EH (cell line): Measurements from ENCODE around the gene SNED1.

Experiments
- DNase-seq: peaks from one replicate; pipeline ENCODE4 v3.0.0-alpha.2; 2015; ENCODE audit warnings: low read depth

SNED1 gene

DNA sequence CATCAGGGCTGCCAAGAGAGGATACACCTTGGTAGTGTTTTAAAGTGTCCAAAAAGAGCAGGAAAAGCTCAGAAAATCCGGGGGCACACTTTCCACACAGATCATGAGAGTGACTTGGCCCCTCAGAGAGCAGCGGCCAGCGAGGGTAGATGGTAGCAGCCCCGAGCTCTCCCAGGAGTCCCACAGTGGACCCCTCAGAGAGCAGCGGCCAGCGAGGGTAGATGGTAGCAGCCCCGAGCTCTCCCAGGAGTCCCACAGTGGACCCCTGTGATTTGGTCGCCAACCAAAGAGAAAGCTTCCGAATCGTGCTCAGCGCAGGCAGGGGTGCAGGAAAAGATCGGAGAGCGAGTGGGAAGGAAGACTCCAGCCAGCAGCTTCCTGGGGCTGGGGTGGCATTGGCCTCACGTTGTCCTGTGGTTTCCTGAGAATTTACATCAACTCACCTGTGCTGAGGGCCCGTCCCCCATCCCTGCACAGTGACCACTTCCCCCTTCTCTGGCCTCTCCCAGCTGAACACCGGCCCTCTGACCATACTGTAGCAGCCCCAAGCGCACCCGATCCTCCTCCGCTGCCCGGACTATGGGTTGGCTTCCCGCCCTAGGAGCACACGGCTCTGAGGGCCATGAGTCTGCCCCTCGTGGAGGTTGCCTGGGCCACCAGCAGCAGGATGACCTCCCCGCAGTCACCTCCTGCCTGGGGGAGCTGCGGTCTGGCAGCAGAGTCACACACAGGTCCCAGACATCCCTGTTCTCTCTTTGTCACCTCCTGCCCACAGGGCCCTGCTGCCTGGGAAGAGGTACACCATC, 69.9 kb downstream of the SNED1 start:
- DNase-seq = no peak

DNA sequence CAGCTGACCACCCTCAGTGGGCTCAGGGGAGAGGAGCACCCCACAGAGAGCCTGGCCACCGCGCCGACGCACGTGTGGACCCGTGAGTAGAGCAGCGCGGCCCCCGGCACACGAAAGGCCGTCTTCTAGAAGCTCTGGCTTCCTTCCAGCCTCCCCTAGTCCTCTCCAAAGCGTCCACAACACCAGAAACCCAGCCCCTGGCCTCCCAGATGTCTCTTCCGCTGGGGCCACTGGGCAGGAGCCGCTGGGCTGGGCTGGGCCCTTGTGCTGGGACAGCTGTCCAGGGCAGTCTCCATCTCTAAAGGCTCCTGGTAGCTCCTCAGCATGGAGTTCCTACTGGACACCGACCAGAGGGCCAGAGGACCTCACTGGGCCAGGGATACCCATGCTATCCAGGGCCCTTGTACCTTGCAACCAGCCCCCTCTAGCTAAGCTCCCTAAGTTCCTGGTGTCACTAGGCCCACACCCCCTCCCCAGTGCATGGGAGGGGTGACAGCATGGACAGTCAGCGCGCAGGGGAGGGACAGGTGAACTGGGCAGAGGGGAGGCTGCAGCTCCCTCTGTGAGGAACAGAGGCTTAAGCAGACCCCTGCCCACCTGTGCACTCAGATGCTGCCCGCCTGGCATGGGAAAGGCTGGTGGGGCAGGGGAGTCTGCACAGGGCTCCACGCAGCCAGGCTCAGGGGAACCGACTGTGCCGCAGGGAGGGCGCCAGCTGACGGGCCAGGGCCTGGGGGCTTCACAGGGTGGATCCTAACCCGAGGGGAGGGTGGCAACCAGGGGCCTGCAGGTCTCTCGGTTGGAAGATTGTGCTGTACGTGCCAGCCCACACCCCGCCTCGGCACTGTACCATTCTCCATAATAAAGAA, 70.8 kb downstream of the SNED1 start:
- no peak for DNase-seq

- no peak for DNase-seq
Observed at GRCh38 chr2:241069821-241070281, 71.4 kb downstream of the SNED1 start.

GRCh38 chr2:241070361-241070760, 71.9 kb downstream of the SNED1 start:
- no peak for DNase-seq

DNA sequence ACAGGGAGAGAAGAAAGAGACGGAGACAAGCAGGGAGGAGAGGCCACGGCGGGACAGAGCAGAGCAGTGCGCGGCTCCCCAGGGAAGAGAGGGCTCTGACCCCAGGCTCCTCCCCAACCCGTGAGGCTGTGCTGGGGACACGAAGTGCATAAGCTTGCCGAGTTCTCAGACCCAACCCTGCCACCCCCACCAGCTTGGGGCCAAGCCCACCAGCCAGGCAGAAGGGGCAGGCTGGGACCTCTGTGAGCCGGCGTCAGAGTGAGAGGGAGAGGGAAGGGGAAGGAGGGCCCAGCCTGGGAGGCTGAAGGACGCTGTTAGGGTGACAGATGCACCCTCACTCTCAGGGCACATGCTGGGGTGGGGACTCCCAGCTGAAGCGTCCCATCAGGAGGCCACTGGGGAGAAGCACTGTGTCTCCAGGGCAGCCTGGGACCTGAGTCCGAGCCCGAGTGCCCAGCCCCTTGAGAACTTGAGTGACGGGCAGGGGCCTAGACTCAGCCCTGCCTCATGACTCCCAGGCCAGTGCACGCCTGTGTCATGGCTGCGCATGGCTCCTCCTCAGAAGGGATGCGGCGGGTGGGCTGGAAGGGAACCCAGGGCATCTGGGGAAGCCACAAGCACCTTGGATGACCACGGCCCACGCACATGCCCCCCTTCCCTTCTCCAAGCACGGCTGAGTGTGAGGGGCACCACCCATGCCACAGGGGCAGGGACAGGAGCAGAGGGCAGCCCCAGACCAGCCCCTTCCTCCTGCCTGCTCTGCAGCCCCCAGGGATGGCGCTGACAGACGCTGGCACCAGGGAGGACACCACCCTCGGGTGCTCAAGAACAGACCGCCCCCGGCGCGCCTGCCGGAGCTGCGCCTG, 72.6 kb downstream of the SNED1 start:
- no peak for DNase-seq

DNA sequence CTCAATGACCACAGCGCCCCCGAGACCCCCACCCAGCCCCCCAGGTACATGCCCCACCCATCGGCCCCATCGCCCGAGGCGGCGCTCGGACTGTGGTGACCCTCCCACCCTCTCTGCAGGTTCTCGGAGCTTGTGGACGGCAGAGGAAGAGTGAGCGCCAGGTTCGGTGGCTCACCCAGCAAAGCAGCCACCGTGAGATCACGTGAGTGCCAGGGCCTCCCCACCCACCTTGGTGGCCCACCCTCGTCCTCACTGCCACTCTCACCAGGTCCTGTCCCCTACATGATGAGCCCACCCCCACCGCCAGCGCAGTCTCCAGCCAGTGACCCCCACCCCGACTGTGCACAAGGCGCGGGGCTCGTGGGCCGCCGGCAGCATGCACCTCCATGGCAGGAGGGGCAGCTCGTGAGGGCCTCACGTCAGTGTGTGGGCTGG, 73.3 kb downstream of the SNED1 start:
- no peak for DNase-seq

GRCh38 chr2:241072151-241072550, 73.7 kb downstream of the SNED1 start:
- DNase-seq = no peak

DNA sequence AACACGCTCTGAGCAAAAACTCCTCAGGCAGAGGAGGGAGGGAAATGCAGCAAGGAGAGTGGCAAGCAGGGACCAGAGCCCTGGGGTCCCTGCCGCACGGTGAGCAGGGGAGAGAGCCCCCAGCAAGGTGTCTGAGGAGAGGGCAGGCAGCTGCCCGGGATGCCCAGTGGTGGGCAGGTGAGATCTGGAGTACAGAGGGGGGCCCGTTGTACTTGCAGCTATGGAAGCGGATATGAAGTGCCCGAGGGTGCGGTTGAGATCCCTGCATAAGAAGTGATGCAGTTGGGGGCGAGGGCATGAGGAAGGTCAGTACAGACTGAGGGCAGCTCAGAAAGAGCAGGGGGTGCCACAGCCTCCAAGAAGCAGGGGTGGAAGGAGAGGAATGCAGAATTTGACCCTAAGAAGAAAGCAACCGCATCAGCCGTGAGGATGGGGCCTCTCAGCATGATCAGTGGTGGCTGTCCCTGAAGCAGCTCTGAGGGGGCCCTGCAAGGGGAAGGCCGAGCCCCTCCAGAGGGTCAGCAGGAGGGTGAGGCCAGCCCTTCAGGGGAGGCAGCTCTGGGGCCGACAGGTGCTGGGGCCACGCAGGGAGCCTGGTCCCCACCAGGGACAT, 74.2 kb downstream of the SNED1 start:
- no peak for DNase-seq

GRCh38 chr2:241073166-241074064, 75.0 kb downstream of the SNED1 start:
- no peak for DNase-seq

DNA sequence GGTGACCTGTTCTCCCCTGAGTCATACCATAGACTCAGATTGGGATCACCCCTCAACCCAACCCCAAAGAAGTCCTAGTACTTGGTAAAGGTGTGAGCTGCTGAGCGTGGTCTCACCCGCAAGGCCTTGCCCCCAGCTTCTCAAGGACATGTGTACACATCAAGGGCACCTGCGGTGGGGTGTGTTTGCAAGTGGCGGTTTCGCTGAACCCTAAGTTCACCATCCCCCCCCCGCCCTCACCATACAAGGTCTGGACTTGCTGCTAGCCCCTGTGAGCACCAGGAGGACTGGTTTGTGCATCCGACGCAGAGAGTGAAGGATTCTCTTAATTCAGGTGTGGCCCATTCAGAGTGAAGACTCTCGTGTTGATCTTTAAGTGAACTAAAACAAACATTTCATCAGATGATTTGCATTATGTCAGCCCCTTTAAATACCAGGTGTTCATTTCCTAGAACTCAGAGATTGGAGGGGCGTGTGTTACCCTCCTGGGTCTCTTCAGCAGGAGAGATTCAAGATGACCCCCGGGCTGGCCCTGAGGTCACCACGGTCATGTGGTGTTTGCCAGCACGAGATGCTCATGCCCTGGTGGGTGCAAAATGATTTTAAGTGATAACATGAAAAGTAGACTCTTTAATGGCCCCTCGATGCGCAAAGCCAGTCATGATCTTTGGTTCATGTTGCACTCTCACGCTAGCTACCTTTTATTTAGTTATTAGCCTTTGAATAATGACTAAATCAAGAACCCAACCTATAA, 75.8 kb downstream of the SNED1 start:
- no peak for DNase-seq

GRCh38 chr2:241074901-241075540, 76.6 kb downstream of the SNED1 start:
- no peak for DNase-seq

DNA sequence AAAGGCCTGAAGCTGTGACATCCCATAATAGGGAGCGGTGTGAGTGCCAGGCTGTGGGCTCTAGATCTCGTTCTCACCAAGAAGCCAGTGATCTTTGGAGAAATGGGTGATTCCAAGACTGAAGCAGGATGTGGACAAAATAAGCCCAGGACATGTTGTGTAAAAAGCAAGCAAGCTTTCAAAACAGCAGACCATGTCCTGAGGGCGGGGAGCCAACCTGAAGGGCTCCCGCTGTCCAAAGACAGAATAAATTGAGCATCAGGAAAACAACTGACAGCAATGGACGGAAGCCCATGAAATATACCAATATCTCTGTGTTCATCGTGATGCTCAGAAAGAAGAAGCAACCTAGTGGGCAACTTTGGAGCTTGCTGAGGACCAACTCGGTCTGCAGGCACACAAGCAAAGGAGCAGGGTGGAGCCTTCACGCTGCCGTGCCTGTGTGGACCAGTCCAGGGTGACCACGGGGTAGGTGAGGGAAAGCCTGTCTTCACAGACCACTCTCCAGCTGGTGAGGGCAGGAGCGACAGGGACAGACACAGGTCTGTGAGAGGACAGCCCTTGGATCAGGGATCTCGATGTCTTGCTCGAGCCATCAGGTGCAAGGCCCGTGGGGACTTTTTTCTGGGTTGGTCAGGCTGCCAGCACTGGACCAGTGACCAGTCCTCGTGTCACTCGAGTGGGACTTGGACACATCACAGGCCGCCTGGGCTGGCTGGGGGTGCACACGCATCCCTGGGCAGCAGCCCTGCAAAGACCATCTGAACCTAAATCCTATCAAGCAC, 82.2 kb downstream of the SNED1 start:
- DNase-seq = no peak

DNA sequence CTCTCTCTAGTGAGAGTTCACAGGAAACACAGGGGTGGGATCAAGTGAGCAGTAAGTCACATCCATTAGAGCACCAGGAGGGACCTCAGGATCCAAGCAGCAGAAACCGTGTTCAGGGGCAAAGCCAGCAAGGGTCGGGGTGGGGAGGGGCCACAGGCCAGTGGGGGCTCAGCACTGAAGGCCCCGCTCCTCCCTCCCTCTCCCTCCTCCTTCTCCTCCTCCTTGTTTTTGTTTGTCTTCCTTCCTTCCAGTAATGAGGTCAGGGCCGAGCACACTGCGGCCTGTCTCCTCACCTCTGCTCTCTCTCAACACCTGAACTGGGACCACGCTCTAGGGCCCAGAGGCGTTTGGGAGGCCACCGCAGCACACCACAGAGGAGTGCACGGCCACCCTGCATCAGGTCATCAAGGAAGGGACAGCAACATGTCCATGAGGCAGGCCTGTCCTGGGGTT, 82.8 kb downstream of the SNED1 start:
- DNase-seq = no peak

GRCh38 chr2:241081643-241082340, 83.4 kb downstream of the SNED1 start:
- no peak for DNase-seq

DNA sequence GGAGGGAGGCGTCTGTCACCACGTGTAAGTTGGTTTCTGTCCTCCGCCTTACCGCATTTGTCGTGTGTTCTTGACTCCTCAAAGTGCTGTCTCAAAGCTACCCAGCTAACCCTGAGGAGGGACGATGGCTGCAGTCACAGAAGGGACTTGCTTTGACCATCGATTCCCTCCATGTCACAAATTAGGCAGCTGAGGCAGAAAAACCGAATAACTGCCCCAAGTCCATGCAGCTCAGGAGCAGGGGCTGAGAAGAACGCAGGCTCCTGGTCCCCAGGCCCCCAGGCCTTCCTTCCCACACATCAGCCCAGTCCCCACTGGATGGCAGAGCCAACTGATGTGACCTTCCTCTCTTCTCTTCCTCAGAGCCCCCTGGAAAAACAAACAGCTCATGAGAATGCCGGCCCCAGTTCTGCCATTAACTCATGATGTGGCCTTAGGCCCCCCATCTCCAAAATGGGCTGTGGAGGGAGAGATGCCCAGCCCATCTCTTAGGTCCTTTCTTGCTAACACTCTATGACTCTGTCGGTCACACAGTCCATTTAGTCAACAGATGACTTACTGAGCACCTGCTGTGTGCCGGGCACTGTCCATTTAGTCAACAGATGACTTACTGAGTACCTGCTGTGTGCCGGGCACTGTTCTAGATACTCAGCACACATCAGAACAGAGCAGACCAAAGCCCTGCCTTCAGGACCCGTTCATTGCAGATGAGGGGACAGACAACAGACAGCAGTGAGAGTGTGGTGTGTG, 84.1 kb downstream of the SNED1 start:
- no peak for DNase-seq

DNA sequence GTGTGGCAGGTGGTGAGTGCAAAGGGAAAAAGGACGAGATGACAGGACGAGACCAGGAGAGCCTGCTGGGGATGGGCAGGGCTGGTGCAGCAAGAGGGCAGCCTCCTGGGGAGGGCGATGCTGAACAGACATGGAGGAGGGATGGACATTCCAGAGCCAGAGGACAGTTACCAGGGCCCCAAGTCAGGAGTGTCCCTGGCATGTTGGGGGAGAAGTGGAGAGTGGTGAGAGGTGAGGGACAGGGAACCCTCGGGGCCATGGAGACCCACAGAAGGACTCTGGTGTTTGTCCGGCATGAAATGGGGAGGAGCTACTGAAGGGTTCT, 84.6 kb downstream of the SNED1 start:
- DNase-seq = no peak

GRCh38 chr2:241084856-241085444, 86.5 kb downstream of the SNED1 start:
- DNase-seq = no peak
